ENCODE results near the gene CTBP2. TPM values are rescaled to one million over a fixed set of nuclear protein-coding genes. Genes with fewer than 3 reads are reported as not detected.

CTBP2 gene
- total RNA-seq, 1 experiment from 2014 or later, result 191 TPM

- Mint-ChIP-seq H3K9me3 (no peaks in the 10 kb centered on the region), H3K27me3 (ENCODE audit: low read depth) (no peaks in the 10 kb centered on the region), H3K4me1 (no peaks in the 10 kb centered on the region), H3K4me3 (no peak overlapping the region), H3K36me3 (peaks cover 86% of the 10 kb centered on the region), H3K27ac (peak overlapping the region; percentile 90)
- TF ChIP-seq HMGA2 (CRISPR knock-in tag; IDR thresholded peaks at IDR 0.05) (no peak), ZMAT4 (CRISPR knock-in tag; IDR thresholded peaks at IDR 0.05) (no peak), ZNF232 (CRISPR knock-in tag; IDR thresholded peaks at IDR 0.05) (no peak), TEAD4 (CRISPR knock-in tag; IDR thresholded peaks at IDR 0.05) (no peak), JUN (CRISPR knock-in tag; IDR thresholded peaks at IDR 0.05) (no peak), AFF4 (CRISPR knock-in tag; IDR thresholded peaks at IDR 0.05; ENCODE audit: borderline replicate concordance) (no peak), PREB (CRISPR knock-in tag; IDR thresholded peaks at IDR 0.05; ENCODE audit: borderline replicate concordance) (no peak), TEAD1 (CRISPR knock-in tag; IDR thresholded peaks at IDR 0.05) (no peak), NFE2L1 (CRISPR knock-in tag; IDR thresholded peaks at IDR 0.05) (no peak), ZNF138 (CRISPR knock-in tag; conservative IDR thresholded peaks at IDR 0.05) (no peak), PRRX2 (CRISPR knock-in tag; IDR thresholded peaks at IDR 0.05) (no peak), OVOL2 (CRISPR knock-in tag; IDR thresholded peaks at IDR 0.05; ENCODE audit: borderline replicate concordance) (no peak), HMGXB4 (CRISPR knock-in tag; IDR thresholded peaks at IDR 0.05) (no peak), ARID4B (CRISPR knock-in tag; IDR thresholded peaks at IDR 0.05; ENCODE audit: borderline replicate concordance) (no peak)
- ATAC-seq, result no peak
- DNase-seq (ENCODE audit: low spot score), result no peak
- CTCF ChIA-PET, result interaction anchor here (0.6 to 1.8 kb wide), 24 partner anchors 8 to 377 kb away, joined by 3 to 14 read pairs (median 5); no protein-coding TSS in a partner anchor
- POLR2A ChIA-PET, result no interaction called here
Observed at GRCh38 chr10:124993345-124993708, 167.0 kb downstream of the CTBP2 start.

All from WTC11 (cell line).